NCI-H128 (cell line): ENCODE data around the gene DBN1.
A peak's percentile ranks its signal among the peaks of the same experiment; 100 is the strongest.

ENCODE experiments used
- DNase-seq: peaks from one replicate; lab custom pipeline; 2025; ENCODE audit not compliant: unreplicated experiment; lab: John Stamatoyannopoulos, UW

Gene DBN1

GRCh38 chr5:177473443-177474001 lies at the start of gene DBN1:
Gene DBN1 (minus strand): TSS chr5:177473634. CDS start chr5:177473521, 113 bp downstream.
- no peak for DNase-seq

- no peak for DNase-seq
Observed at GRCh38 chr5:177520916-177521513, 47.6 kb upstream of the DBN1 start.

DNA sequence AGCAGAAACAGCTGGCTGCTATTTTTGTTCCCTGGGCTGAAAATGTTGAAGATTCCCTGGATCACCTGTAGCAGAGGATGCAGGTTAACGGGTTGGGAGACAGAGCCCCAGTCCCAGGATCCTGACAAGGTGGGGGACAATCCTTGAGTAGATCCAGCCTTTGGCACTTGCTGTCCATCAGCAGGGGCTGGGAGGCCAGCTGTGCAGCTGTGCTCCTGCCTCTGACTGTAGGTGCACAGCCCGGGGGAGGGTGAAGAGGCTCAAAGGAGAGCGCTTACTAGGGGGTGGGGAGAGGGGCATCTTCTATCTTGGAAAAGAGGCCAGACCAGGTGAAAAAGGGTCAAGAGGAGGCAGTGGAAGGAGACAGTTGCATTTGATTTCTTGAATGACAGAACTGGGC lies 46.8 kb upstream of the DBN1 start:
- no peak for DNase-seq

DNA sequence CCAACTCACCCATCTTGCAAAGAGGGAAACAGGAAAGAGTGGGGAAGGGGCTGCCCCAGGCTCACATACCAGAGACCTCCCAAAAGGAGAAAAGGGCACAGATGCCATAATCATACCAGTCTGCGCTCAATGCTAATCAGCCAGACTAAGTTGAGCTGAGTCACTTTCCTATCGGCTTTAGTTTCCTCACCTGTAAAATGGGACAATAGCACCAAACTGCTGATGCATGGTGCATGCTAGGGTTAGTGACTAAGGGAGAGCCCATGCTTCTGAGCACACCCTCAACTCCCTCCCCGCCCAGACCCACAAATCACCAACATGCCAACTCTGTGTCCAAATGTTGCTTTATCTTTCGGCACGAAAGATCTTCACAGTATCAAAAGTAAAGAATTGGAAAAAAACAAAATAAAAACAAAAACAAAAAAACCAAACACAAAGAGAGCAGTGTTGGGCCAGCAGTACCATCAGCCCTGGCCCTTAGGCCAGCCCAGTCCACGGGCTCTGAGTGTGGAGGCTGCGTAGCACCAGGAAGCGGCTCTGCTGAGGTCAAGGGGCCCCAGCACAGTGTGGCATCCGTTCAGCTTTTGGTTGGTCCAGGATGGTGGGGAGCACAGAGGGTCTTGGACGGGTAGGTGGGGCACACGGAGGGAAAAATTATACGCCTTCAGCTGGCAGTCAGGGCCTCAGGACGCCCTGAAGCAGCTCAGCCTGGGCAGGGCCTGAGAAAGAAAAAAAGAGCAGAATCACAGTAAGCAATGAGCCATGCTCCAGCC lies 46.2 kb upstream of the DBN1 start:
- no peak for DNase-seq

DNA sequence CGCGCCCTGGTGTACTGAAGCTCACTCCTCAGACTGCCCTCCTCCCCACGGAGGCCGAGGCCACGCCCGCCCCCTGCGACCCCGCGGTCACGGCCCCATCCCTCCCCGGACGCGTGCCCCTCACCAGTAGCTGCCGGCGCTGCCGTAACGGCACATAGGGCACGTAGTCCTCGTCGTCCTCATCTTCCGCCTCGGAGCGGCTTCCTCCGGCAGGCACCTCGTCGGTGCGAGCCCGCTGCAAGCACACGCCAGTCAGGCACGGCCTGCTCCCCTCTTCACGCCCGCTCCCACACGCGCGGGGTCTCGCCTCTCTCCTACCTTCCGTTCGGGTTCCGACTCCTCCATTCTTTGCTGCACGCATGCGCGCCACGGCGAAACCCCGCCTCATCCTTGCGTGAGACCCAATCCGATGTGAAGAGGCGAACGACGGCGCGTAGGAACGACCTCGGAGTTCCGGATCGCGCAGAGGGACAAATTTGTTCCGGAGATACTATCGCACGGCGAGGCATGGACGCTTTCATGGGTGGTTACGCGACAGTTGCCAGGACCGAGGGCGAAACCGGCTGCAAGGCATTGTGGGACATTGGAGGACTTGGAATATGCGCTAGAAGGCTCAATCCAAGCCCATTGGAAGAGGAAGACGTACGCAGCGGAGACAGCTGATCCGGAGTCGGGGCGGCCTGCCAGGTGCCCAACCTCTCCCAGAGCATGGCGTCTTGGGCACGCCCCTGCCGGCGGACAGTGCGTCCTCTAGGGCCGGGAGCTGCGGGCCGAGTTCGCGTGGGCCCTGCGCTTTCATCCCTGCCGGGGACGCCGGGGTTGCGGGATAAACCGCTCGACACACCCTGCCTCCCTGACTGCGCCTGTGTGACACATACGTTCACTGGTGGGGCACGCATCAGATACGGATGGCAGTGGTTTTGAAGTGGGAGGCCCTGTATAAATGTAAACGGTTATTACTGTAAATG lies 43.5 kb upstream of the DBN1 start, which contains the start of gene DDX41:
TSS of gene DDX41 (minus strand) at position 361 of the 968 bp plus-strand sequence. CDS start at position 345, 16 bp downstream.
- DNase-seq: peak; percentile 90

DNA sequence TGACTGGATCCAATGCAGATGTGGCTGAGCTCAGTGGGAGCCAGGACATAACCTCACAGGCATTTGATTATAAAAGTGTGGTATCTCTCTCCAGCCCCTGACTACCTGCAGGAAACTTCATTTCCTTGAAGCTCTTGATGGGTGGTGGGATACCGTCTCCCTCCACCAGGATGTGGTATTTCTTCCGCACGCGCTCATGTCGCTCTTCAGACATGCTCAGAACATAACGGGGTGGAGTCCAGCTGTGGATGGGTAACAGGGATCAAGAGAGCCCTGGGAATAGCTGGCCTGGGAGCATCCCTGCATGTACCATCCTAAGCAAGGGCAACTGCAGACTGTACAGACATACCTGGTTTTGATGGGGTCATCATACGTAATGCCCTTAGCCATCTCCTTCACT lies 42.1 kb upstream of the DBN1 start:
- no peak for DNase-seq

DNA sequence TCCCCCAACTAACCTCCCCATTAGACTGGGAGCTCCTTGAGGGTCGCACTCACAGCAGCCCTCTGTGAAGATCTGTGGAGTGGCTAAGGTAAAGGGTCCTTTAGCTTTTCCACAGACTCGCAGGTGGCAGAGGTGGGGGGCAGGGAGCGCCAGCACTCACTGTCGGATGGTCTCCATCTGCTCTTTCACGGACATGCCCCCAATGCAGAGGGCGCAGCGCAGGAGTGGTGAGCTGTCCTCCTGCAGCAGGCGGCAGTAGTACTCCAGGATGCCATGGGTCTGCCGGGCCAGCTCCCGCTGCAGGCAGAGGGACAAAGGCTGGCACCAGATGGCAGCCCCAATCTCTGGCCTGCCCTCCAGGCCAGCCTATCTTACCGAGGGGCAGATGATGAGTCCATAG lies 41.1 kb upstream of the DBN1 start:
- no peak for DNase-seq

DNA sequence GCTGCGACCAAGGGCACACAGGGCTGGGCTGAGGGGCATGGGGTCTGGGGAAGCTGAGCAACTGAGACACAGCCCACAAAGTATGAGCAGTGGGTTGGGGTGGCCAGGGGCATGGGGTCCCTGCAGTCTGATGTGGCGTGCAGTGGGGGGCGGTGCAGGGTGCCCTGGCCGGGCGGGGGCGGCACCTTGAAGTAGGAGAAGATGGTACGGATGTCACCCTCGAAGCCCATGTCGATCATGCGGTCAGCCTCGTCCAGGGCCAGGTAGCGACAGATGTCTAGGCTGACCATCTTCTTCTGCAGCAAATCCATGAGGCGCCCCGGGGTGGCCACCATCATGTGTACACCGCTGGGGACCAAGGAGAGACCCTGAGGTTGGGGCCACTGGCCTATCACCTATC lies 40.1 kb upstream of the DBN1 start:
- DNase-seq: no peak

DNA sequence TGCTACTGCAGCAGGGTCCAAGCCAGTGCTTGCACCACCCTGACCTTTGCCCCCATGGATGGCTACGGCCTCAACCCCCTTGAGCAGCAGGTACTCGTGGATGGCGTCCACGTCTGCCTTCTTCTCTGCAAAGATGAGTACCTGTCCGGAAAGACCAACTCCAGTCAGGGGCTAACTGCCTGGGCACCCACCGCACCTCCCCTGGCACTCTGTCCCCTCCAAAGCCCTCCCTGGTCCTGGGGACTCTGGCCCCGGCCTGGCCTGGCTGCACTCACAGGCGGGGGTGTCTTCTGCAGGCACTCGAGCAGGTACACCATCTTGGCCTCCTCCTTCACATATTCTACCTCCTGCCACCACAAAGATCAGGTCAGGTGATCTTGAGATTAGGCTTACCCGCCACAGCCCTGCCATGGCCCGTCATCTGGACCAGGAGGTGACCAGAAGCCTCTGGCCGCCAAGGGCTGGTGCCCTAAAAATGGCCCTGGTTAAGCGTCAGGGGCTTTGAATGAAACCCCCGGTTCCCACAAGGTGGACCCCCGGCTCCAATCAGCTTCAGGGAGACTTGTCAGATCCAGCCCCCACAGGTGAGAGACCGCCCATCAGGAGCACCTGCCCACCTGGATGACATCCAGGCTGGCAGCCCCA lies 39.4 kb upstream of the DBN1 start:
- no peak for DNase-seq

GRCh38 chr5:177511796-177512675 lies 38.6 kb upstream of the DBN1 start:
- DNase-seq: no peak

- DNase-seq: no peak
Observed at GRCh38 chr5:177511181-177511580, 37.7 kb upstream of the DBN1 start.

DNA sequence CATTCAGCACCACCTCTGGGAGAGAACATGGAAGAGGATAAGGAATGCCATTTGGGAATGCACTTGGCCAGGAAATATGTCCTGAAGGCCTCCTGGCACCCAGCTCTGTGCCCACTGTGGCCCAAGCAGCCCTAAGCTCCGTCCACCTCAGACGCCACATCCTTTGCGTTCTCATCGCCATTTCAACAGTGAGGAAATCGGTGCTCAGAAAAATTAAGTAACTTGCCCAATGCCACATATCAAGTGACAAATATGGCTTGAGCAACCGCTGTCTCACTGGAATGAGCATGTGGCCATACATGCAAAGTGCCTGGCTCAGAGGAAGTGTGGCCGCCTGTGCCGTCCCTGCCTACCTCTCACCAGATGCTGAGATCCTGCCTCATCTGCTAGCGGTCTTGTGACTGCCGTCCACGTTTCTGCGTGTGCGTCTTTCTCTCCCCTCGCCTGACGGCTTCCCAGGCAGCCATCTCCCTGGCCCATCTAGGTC lies 37.2 kb upstream of the DBN1 start:
- DNase-seq: no peak

DNA sequence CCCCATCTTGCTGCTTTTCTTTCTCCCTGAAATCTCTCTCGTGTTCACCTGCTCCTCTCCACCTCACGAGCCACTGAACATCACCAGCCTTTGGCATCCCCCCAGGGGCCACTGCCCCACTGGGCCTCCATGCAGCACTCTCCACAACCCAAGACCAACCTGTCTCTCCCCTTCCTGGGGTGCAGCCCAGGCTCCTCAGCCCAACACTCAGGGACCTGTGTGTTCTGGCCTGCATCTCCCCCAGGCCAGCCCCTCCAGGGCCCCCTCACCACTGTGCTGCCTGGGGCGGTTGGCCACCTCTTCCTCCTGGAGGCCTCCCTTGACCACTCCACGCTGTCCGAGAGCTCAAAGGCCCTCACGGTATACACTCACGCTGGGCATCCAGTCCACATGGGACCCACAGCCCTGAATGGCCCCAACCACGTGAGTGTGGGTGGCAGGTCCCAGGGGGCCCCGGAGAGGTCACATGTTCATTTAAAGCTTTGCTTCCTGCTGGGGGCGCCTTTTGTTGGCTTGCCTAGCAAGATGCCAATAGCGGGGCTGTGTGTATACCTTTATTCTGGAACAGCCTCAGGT lies 36.6 kb upstream of the DBN1 start:
- DNase-seq: no peak

DNA sequence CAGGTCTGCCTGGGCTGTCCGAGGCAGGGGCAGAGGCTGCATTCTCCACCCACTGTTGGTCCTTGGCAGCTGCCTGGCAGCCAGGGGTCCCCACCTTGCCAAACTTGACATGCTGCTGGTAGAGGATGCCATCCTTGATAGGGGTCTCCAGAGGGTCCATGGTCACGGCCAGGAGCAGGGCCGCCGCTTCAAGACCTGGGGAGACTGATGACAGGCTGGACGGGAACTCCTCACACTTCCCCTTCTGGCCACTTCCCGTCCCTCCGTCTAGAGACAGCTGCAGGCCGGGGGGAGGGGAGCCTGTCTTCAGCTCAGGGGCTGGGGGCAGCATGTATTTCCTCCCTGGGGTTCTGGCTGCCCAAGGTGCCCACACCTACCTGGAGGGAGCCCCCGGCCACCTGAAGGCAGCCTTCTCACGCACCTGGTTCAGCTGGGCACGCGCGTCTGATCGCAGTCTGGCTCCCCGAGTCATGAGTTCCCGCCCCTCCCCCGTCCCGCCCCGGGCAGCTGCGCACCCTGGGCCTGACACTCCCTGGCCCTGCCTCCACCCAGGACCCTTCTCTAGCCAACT lies 36.0 kb upstream of the DBN1 start, which contains the start of gene DOK3:
TSS of gene DOK3 (minus strand) at position 446 of the 571 bp plus-strand sequence. CDS start at position 160, 286 bp downstream.
- no peak for DNase-seq

- DNase-seq: no peak
Observed at GRCh38 chr5:177508837-177509236, 35.4 kb upstream of the DBN1 start.

- DNase-seq: no peak
Observed at GRCh38 chr5:177508221-177508611, 34.8 kb upstream of the DBN1 start.

DNA sequence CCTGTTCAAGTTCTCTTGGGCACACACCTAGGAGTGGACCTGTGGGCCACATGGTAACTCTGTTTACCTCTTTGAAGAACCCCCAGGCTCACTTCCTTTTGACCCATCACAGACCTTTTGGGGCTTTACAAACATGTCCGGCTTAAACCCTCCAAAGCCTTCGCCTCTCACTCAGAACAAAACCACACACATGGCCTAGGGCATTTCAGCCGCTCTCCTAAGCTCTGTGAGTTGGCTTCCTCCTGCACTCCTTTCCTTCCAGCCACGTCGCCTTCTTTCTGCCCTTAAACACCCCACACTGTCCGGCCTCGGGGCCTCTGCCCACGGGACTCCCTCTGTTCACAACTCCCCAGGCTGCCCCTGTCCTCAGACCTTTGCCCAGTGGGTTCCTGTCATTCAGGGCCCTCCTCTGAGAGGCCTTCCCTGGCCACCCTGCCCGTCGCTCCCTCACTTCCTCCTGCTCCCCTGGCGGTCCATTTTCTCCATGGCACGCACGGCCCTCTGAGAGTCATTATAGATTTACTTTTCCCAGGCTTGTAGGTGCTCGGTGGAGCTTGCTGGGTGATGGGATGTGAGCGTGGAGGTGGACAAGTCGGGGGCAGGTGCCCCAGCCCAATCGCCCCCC lies 34.3 kb upstream of the DBN1 start:
- no peak for DNase-seq

GRCh38 chr5:177507165-177507564 lies 33.7 kb upstream of the DBN1 start:
- no peak for DNase-seq
